Measurements from ENCODE around the gene CCDC70. TPM values are rescaled to one million over a fixed set of nuclear protein-coding genes. Genes with fewer than 3 reads are reported as not detected.

CCDC70 gene
- total and polyA plus RNA-seq, 9 donors, result not detected

DNA sequence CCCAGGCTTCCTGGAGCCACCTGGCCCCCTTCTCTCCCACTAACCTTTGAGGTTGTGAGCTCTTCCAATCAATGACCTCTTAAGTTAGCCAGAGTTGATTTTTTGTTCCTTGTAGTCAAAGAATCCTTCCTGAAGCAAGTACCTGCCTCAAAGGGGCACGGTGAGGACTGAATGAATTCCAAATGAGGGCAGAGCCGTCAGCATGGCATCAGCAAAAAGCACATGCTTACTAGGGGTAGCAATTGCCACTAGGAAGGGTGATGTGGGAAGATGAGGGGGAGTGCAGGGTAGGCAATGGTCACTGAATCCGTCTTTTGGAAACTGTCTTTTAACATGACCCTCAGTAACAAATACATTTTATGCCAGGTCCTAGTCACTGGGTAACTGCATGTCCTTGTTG, 42.2 kb upstream of the CCDC70 start:
- Histone ChIP-seq H3K4me1 (ENCODE audit: insufficient read depth) (no peaks in the 10 kb centered on the region), H3K27me3 (no peaks in the 10 kb centered on the region), H3K27ac (no peak overlapping the region), H3K4me3 (no peak overlapping the region), H3K36me3 (no peaks in the 10 kb centered on the region), H3K9me3 (no peaks in the 10 kb centered on the region)
- WGBS, 3 donors, result 86 to 98% (median 91%) methylated on average over 3 of the region's 3 CpGs
- no peak for TF ChIP-seq POLR2A (IDR thresholded peaks at IDR 0.05)
- TF ChIP-seq EP300 (IDR thresholded peaks at IDR 0.05), result no peak
- TF ChIP-seq, protein P1, sequence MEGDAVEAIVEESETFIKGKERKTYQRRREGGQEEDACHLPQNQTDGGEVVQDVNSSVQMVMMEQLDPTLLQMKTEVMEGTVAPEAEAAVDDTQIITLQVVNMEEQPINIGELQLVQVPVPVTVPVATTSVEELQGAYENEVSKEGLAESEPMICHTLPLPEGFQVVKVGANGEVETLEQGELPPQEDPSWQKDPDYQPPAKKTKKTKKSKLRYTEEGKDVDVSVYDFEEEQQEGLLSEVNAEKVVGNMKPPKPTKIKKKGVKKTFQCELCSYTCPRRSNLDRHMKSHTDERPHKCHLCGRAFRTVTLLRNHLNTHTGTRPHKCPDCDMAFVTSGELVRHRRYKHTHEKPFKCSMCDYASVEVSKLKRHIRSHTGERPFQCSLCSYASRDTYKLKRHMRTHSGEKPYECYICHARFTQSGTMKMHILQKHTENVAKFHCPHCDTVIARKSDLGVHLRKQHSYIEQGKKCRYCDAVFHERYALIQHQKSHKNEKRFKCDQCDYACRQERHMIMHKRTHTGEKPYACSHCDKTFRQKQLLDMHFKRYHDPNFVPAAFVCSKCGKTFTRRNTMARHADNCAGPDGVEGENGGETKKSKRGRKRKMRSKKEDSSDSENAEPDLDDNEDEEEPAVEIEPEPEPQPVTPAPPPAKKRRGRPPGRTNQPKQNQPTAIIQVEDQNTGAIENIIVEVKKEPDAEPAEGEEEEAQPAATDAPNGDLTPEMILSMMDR (IDR thresholded peaks at IDR 0.05), result no peak
- no peak for DNase-seq
- intact Hi-C loops (cut with DNase I), result loop anchor here in 2 of 4 donors (10.0 kb wide), 1 partner anchor 305 kb away; the partner anchor contains the start of gene NEK5 (in 2 of the 2)

DNA sequence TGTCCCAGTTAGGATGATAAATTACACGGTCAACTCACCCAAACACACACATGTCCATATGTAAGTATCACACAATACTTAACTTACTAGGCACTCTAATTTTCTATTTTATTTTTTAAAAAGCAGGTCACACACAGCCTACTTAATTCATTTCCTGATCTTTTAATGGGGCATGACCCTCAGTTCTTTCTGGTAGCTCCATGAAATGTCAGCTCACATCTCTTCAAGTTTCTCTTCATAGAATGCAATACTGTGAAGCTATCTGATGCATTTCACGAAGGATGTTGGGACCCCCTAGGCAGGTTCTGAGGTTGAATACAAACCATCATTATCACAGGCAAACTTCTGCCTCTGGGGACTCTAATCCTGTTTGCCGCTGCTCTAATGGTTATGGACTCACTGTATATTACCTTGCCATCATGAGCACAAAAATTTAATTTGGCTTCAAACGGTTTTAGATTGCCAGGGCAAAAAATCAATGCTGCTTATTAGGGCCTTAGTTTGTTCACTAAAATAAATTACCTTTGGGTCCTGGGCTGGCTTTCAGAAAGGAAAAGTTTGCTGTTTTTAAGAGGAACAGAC, 41.7 kb upstream of the CCDC70 start:
- no peak for DNase-seq

DNA sequence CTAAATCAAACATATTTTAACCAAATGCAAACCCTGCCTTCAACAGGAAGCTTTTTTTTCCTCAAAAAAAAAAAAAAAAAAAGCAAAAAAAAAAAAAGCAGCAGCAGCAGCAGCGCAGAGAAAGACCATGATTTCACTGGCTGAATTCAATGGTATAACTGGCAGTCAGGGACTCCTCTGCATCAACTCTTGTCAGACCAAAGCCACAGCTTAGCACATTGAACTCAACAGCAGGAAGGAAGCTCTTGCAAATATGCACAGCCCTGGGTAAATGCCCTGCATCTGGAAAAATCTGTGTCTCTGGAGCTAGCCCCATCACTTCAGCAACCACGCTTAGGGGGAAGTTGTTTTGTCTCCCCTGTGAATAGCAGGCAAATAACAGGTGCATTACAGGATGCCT, 40.2 kb upstream of the CCDC70 start:
- H3K9me3 ChIP-seq, result no peaks in the 10 kb centered on the region
- peaks cover 3% of the 10 kb centered on the region for H3K4me1 ChIP-seq (ENCODE audit: insufficient read depth)
- no peak overlapping the region for H3K4me3 ChIP-seq
- TF ChIP-seq, protein P1 (IDR thresholded peaks at IDR 0.05), result no peak
- no peak for TF ChIP-seq POLR2A (IDR thresholded peaks at IDR 0.05)
- TF ChIP-seq EP300 (IDR thresholded peaks at IDR 0.05), result no peak
- intact Hi-C loops (cut with DNase I), result no loop called here
- 65 to 72% (median 71%) methylated on average over 2 of the region's 2 CpGs for WGBS, 3 donors
- H3K36me3 ChIP-seq, result no peaks in the 10 kb centered on the region
- DNase-seq, result no peak
- H3K27me3 ChIP-seq, result no peaks in the 10 kb centered on the region
- H3K27ac ChIP-seq, result no peak overlapping the region

More for the DNA sequence above, 41.7 kb upstream of the CCDC70 start:
- Histone ChIP-seq H3K4me1 (ENCODE audit: insufficient read depth) (no peaks in the 10 kb centered on the region), H3K4me3 (no peak overlapping the region), H3K9me3 (no peaks in the 10 kb centered on the region), H3K36me3 (no peaks in the 10 kb centered on the region), H3K27me3 (no peaks in the 10 kb centered on the region), H3K27ac (no peak overlapping the region)
- TF ChIP-seq EP300 (IDR thresholded peaks at IDR 0.05), result no peak
- TF ChIP-seq POLR2A (IDR thresholded peaks at IDR 0.05), result no peak
- TF ChIP-seq, protein P1 (IDR thresholded peaks at IDR 0.05), result no peak
- WGBS, 3 donors, result 85 to 88% (median 87%) methylated on average over 4 of the region's 4 CpGs
- intact Hi-C loops (cut with DNase I), result no loop called here

DNA sequence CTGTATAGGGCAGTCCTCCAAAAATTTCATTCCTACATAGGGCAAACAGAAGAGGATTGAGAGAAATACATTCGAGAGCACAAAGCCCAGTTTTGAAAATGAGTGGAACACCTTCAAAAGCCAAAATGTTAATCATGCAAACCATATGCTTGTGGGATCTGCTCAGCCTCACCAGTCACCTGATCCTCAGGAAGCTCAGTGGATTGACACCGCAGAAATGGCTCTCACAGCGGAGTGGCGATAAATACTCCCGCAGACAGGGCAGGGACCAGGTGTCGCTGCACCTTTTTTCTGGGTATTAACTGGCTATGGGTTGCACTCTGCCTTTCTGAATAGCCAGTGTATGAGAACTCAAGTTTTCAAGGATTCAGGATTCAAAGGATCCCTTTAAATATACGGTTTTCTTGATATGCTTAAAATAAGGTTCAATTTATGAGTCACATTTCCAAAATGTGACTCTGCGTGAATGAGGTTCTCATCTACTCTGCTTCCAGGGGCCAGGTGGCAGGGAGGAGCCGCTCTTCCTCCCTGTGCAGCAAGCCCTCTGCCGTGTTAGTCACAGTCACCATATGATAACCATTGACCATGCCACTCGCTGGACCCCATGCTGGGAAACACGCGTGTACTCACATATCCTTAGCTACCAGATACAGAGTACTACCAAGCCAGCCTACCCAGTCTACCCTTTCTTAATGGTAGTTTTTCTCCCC, 39.5 kb upstream of the CCDC70 start:
- DNase-seq, result no peak
- intact Hi-C loops (cut with DNase I), result no loop called here
- Histone ChIP-seq H3K9me3 (no peaks in the 10 kb centered on the region), H3K4me3 (no peak overlapping the region), H3K27me3 (no peaks in the 10 kb centered on the region), H3K27ac (no peak overlapping the region), H3K36me3 (no peaks in the 10 kb centered on the region), H3K4me1 (ENCODE audit: insufficient read depth) (peaks cover 5% of the 10 kb centered on the region)
- WGBS, 3 donors, result 87 to 91% (median 88%) methylated on average over 13 of the region's 13 CpGs
- TF ChIP-seq, protein P1 (IDR thresholded peaks at IDR 0.05), result no peak
- TF ChIP-seq POLR2A (IDR thresholded peaks at IDR 0.05), result no peak
